ENCODE measurements around the gene NEK9. TPM values are rescaled to one million over a fixed set of nuclear protein-coding genes. Genes with fewer than 3 reads are reported as not detected.

The NEK9 gene
- total and polyA plus RNA-seq, 2 experiments from 2014 or later: 16.3 to 31.1 TPM

DNA sequence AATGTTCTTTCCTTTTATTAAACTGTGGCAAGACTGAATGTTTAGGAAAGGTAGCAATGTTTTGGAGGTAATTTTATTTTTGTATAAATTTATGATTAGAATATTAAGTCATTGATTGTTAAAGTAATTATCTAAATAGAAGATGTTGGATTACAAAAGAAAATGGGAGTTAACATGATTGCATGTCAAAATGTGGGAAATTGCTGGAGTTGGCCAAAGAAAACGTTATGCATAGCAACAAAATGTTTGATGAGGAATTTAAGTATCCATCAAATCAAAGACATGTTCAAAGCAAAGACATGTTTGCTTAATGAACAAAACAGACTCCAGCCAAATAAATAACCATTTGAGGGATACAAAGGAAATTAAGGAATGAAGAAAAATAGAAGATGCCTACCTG is 72.4 kb downstream of the NEK9 start:
- Mint-ChIP-seq H3K9me3 (no peaks in the 10 kb centered on the region; the same call in 1 of the 3 replicates), H3K4me1 (no peaks in the 10 kb centered on the region; the same call in 2 of the 3 replicates), H3K36me3 (ENCODE audit: low read depth) (peaks cover 12% of the 10 kb centered on the region), H3K27ac (no peak overlapping the region), H3K27me3 (ENCODE audit: insufficient read depth, low read depth, poor library complexity) (peaks cover 5% of the 10 kb centered on the region), H3K4me3 (no peak overlapping the region)
- no peaks in the 10 kb centered on the region; the same call in 1 of the 2 replicates for H4K20me1 ChIP-seq (replicated peaks; ENCODE audit: insufficient read depth)
- no peak for ATAC-seq
- no peaks in the 10 kb centered on the region for H3K27me3 ChIP-seq (ENCODE audit: insufficient read depth)
- no peaks in the 10 kb centered on the region for H3K9me2 ChIP-seq (ENCODE audit: insufficient read depth)
- no peak overlapping the region for H2AFZ ChIP-seq
- H3K4me3 ChIP-seq: no peak overlapping the region
- no peak overlapping the region for H3K4me2 ChIP-seq
- DNase-seq (ENCODE audit: low spot score): no peak
- no peaks in the 10 kb centered on the region for H3K4me1 ChIP-seq (ENCODE audit: insufficient read depth)
- H3K79me2 ChIP-seq (replicated peaks; ENCODE audit: insufficient read depth): peaks cover 3% of the 10 kb centered on the region
- H3K36me3 ChIP-seq (ENCODE audit: insufficient read depth): no peaks in the 10 kb centered on the region
- TF ChIP-seq ZNF114 (CRISPR knock-in tag; IDR thresholded peaks at IDR 0.05) (no peak), POLR2AphosphoS5 (IDR thresholded peaks at IDR 0.05; ENCODE audit: low read depth) (no peak), JUNB (IDR thresholded peaks at IDR 0.05; ENCODE audit: unreplicated experiment) (no peak)
- TF ChIP-seq, protein P1, sequence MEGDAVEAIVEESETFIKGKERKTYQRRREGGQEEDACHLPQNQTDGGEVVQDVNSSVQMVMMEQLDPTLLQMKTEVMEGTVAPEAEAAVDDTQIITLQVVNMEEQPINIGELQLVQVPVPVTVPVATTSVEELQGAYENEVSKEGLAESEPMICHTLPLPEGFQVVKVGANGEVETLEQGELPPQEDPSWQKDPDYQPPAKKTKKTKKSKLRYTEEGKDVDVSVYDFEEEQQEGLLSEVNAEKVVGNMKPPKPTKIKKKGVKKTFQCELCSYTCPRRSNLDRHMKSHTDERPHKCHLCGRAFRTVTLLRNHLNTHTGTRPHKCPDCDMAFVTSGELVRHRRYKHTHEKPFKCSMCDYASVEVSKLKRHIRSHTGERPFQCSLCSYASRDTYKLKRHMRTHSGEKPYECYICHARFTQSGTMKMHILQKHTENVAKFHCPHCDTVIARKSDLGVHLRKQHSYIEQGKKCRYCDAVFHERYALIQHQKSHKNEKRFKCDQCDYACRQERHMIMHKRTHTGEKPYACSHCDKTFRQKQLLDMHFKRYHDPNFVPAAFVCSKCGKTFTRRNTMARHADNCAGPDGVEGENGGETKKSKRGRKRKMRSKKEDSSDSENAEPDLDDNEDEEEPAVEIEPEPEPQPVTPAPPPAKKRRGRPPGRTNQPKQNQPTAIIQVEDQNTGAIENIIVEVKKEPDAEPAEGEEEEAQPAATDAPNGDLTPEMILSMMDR (conservative IDR thresholded peaks at IDR 0.05; ENCODE audit: low read depth in 2 of 2): no peak
- TF ChIP-seq, protein P2, sequence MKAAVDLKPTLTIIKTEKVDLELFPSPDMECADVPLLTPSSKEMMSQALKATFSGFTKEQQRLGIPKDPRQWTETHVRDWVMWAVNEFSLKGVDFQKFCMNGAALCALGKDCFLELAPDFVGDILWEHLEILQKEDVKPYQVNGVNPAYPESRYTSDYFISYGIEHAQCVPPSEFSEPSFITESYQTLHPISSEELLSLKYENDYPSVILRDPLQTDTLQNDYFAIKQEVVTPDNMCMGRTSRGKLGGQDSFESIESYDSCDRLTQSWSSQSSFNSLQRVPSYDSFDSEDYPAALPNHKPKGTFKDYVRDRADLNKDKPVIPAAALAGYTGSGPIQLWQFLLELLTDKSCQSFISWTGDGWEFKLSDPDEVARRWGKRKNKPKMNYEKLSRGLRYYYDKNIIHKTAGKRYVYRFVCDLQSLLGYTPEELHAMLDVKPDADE (IDR thresholded peaks at IDR 0.05): no peak
- no peak overlapping the region for H3K27ac ChIP-seq (ENCODE audit: low read depth)
- H3F3A ChIP-seq (replicated peaks; ENCODE audit: low read depth): no peaks in the 10 kb centered on the region

DNA sequence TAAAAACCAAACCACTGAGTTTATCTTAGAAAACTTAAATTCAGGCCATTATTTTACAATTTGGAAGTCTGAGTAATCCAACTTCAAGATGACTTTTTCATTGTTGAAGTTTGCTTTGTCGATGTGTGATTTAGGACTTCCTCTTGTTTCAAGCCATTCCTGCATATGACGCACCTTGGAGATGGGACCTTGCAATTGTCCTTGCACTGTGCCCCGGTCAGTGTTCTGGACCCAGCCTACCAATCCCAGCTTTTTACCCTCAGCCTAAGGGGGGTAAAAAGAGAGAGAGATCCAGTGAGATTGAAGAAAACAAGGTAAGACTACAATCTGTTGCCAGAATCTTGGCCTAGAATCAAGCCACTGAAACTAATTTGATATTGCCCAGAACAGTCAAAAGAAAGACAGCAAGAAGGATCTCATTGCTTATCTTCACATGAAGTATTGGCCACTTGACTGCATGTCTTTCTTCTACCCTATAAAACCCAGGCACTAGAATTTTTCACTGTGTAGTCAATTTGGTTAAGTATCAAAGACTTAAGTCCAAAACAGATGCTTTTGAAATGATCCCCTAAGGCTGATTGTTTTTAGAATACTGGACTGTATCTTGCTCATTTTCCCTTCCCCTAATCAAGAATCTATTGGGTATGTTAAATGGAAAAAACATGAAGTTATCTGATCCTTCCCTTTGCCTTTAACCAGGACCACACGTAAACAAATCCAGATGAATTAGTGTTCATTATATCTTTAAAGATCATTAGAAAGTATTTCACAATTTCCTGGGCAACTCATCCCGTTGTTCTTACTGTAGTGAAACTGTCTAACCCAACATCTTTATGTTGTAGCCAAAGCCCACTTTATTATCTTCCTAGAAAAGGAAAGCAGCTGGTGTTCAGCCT is 73.2 kb downstream of the NEK9 start:
- ATAC-seq (no peak), DNase-seq (ENCODE audit: low spot score) (no peak)
- no peak overlapping the region for H3K27ac ChIP-seq (ENCODE audit: low read depth)
- H3K9me2 ChIP-seq (ENCODE audit: insufficient read depth): no peaks in the 10 kb centered on the region
- H3K4me2 ChIP-seq: no peak overlapping the region
- no peaks in the 10 kb centered on the region; the same call in 1 of the 3 replicates for H3K9me3 Mint-ChIP-seq
- no peaks in the 10 kb centered on the region for H3K27me3 ChIP-seq (ENCODE audit: insufficient read depth)
- no peak overlapping the region for H3K4me3 Mint-ChIP-seq
- no peaks in the 10 kb centered on the region; the same call in 2 of the 3 replicates for H3K4me1 Mint-ChIP-seq
- peaks cover 5% of the 10 kb centered on the region for H3K27me3 Mint-ChIP-seq (ENCODE audit: insufficient read depth, low read depth, poor library complexity)
- H3K4me1 ChIP-seq (ENCODE audit: insufficient read depth): no peaks in the 10 kb centered on the region
- no peak overlapping the region for H2AFZ ChIP-seq
- peaks cover 3% of the 10 kb centered on the region for H3K79me2 ChIP-seq (replicated peaks; ENCODE audit: insufficient read depth)
- H3K27ac Mint-ChIP-seq: no peak overlapping the region
- H4K20me1 ChIP-seq (replicated peaks; ENCODE audit: insufficient read depth): no peaks in the 10 kb centered on the region; the same call in 1 of the 2 replicates
- no peaks in the 10 kb centered on the region for H3K36me3 ChIP-seq (ENCODE audit: insufficient read depth)
- peaks cover 4% of the 10 kb centered on the region; the same call in 1 of the 3 replicates for H3K36me3 Mint-ChIP-seq (ENCODE audit: low read depth)
- no peaks in the 10 kb centered on the region for H3F3A ChIP-seq (replicated peaks; ENCODE audit: low read depth)
- H3K4me3 ChIP-seq: no peak overlapping the region
- TF ChIP-seq EZH2phosphoT487 (IDR thresholded peaks at IDR 0.05; ENCODE audit: unreplicated experiment) (no peak), STAT1 (IDR thresholded peaks at IDR 0.05; ENCODE audit: unreplicated experiment) (no peak), POLR2AphosphoS5 (IDR thresholded peaks at IDR 0.05; ENCODE audit: low read depth) (no peak), EZH2 (IDR thresholded peaks at IDR 0.05; ENCODE audit: low read depth, unreplicated experiment) (no peak), CREB1 (CRISPR knock-in tag; IDR thresholded peaks at IDR 0.05; ENCODE audit: low read depth) (no peak), NANOG (IDR thresholded peaks at IDR 0.05; ENCODE audit: borderline replicate concordance) (no peak)
- TF ChIP-seq, protein P2 (IDR thresholded peaks at IDR 0.05): no peak
- TF ChIP-seq, protein P1 (conservative IDR thresholded peaks at IDR 0.05; ENCODE audit: low read depth in 2 of 2): no peak
